Measurements from ENCODE around the gene IFNA13. TPM values are rescaled to one million over a fixed set of nuclear protein-coding genes. Genes with fewer than 3 reads are reported as not detected.

The IFNA13 gene
- total and polyA plus RNA-seq, 2 of the 13 experiments (the other 11 are each of a cell fraction or from before 2014, with no cell fraction given) = not detected

DNA sequence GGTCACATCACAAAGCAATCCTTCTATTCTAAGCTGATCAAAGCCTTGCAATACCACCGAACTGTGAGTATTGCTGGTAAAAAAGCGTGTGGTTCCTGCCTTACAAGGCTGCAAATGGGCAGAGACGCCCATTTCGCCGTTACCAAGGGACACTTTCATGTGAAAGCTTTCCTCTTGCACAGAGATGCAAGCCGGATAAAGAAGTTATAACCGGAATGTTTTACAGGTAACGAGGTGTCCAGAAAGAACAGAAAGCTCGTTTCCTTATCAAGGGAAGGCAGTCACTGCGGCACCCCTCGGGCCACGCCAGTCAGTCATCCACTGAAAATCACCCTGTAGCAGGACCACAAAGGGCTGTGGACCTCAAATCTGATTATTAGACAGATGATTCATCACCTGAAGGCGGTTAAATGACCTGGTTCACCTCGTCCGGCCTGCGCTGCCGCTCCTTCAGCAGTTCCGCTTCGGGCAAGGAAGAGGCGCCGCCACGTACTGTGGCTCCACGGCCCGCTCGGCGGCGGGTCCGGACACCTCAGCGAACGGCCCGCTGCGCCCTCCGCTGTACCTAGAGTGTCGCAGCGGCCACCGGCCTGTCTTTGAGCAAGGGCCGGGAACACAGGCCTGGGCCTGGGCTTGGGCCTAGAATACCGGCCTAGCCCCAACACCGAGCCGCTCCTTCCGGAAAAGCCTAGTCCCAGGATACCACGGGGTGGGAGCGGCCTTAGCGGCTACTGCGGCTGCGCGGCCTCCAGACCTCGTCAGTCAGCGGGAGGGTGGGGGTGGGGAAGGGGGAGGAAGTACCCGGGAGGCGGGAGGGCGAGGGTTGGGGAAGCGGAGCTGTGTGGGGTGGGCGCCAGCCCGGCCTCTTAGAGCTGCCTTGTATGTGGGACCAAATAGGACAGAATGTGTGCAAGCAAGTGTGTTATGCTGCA, 32.9 kb downstream of the IFNA13 start, which contains the start of gene KLHL9 (continued):
- TF ChIP-seq, protein P1, sequence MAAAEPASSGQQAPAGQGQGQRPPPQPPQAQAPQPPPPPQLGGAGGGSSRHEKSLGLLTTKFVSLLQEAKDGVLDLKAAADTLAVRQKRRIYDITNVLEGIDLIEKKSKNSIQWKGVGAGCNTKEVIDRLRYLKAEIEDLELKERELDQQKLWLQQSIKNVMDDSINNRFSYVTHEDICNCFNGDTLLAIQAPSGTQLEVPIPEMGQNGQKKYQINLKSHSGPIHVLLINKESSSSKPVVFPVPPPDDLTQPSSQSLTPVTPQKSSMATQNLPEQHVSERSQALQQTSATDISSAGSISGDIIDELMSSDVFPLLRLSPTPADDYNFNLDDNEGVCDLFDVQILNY (CRISPR knock-in tag; conservative IDR thresholded peaks at IDR 0.05) = 0 out of 2 replicates have a peak, but pooled peaks have one; percentile 35
- no peak for TF ChIP-seq NR2F2 (IDR thresholded peaks at IDR 0.05; ENCODE audit: borderline replicate concordance, low read depth)
- TF ChIP-seq SP5 (CRISPR knock-in tag; IDR thresholded peaks at IDR 0.05; ENCODE audit: borderline replicate concordance, low read depth) = no peak
- TF ChIP-seq ZNF451 (CRISPR knock-in tag; IDR thresholded peaks at IDR 0.05) = peak; percentile 41; the same call in 1 of the 2 replicates
- TF ChIP-seq, protein P2, sequence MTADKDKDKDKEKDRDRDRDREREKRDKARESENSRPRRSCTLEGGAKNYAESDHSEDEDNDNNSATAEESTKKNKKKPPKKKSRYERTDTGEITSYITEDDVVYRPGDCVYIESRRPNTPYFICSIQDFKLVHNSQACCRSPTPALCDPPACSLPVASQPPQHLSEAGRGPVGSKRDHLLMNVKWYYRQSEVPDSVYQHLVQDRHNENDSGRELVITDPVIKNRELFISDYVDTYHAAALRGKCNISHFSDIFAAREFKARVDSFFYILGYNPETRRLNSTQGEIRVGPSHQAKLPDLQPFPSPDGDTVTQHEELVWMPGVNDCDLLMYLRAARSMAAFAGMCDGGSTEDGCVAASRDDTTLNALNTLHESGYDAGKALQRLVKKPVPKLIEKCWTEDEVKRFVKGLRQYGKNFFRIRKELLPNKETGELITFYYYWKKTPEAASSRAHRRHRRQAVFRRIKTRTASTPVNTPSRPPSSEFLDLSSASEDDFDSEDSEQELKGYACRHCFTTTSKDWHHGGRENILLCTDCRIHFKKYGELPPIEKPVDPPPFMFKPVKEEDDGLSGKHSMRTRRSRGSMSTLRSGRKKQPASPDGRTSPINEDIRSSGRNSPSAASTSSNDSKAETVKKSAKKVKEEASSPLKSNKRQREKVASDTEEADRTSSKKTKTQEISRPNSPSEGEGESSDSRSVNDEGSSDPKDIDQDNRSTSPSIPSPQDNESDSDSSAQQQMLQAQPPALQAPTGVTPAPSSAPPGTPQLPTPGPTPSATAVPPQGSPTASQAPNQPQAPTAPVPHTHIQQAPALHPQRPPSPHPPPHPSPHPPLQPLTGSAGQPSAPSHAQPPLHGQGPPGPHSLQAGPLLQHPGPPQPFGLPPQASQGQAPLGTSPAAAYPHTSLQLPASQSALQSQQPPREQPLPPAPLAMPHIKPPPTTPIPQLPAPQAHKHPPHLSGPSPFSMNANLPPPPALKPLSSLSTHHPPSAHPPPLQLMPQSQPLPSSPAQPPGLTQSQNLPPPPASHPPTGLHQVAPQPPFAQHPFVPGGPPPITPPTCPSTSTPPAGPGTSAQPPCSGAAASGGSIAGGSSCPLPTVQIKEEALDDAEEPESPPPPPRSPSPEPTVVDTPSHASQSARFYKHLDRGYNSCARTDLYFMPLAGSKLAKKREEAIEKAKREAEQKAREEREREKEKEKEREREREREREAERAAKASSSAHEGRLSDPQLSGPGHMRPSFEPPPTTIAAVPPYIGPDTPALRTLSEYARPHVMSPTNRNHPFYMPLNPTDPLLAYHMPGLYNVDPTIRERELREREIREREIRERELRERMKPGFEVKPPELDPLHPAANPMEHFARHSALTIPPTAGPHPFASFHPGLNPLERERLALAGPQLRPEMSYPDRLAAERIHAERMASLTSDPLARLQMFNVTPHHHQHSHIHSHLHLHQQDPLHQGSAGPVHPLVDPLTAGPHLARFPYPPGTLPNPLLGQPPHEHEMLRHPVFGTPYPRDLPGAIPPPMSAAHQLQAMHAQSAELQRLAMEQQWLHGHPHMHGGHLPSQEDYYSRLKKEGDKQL (CRISPR knock-in tag; IDR thresholded peaks at IDR 0.05; ENCODE audit: low read depth) = no peak
- no peak for TF ChIP-seq GTF3A (CRISPR knock-in tag; conservative IDR thresholded peaks at IDR 0.05)
- no peak for TF ChIP-seq MIER2 (CRISPR knock-in tag; IDR thresholded peaks at IDR 0.05)
- TF ChIP-seq GATA4 (IDR thresholded peaks at IDR 0.05; ENCODE audit: borderline replicate concordance, low read depth) = no peak
- TF ChIP-seq, protein P3, sequence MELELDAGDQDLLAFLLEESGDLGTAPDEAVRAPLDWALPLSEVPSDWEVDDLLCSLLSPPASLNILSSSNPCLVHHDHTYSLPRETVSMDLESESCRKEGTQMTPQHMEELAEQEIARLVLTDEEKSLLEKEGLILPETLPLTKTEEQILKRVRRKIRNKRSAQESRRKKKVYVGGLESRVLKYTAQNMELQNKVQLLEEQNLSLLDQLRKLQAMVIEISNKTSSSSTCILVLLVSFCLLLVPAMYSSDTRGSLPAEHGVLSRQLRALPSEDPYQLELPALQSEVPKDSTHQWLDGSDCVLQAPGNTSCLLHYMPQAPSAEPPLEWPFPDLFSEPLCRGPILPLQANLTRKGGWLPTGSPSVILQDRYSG (CRISPR knock-in tag; IDR thresholded peaks at IDR 0.05) = 0 out of 2 replicates have a peak, but pooled peaks have one; percentile 82
- TF ChIP-seq, protein P4, sequence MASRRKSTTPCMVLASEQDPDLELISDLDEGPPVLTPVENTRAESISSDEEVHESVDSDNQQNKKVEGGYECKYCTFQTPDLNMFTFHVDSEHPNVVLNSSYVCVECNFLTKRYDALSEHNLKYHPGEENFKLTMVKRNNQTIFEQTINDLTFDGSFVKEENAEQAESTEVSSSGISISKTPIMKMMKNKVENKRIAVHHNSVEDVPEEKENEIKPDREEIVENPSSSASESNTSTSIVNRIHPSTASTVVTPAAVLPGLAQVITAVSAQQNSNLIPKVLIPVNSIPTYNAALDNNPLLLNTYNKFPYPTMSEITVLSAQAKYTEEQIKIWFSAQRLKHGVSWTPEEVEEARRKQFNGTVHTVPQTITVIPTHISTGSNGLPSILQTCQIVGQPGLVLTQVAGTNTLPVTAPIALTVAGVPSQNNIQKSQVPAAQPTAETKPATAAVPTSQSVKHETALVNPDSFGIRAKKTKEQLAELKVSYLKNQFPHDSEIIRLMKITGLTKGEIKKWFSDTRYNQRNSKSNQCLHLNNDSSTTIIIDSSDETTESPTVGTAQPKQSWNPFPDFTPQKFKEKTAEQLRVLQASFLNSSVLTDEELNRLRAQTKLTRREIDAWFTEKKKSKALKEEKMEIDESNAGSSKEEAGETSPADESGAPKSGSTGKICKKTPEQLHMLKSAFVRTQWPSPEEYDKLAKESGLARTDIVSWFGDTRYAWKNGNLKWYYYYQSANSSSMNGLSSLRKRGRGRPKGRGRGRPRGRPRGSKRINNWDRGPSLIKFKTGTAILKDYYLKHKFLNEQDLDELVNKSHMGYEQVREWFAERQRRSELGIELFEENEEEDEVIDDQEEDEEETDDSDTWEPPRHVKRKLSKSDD (CRISPR knock-in tag; IDR thresholded peaks at IDR 0.05; ENCODE audit: low read depth) = no peak
- TF ChIP-seq AKAP8 (CRISPR knock-in tag; IDR thresholded peaks at IDR 0.05) = no peak
- TF ChIP-seq MYC (CRISPR knock-in tag; IDR thresholded peaks at IDR 0.05; ENCODE audit: borderline replicate concordance) = 0 out of 2 replicates have a peak, but pooled peaks have one; percentile 54
- peak; percentile 60; the same call in 1 of the 2 replicates for TF ChIP-seq BORCS8-MEF2B (CRISPR knock-in tag; IDR thresholded peaks at IDR 0.05)
- 0 out of 2 replicates have a peak, but pooled peaks have one; percentile 67 for TF ChIP-seq ZNF773 (CRISPR knock-in tag; IDR thresholded peaks at IDR 0.05; ENCODE audit: borderline replicate concordance)
- no peak for TF ChIP-seq HNF4G (IDR thresholded peaks at IDR 0.05; ENCODE audit: borderline replicate concordance, low read depth, low read length)
- TF ChIP-seq HNF4G (CRISPR knock-in tag; IDR thresholded peaks at IDR 0.05; ENCODE audit: borderline replicate concordance, low read depth) = no peak
- TF ChIP-seq PHF20 (CRISPR knock-in tag; IDR thresholded peaks at IDR 0.05) = peak; percentile 92
- no peak for TF ChIP-seq TCF7 (IDR thresholded peaks at IDR 0.05; ENCODE audit: low read depth)
- 0 out of 2 replicates have a peak, but pooled peaks have one; percentile 21 for TF ChIP-seq ZBTB3 (CRISPR knock-in tag; IDR thresholded peaks at IDR 0.05; ENCODE audit: borderline replicate concordance, low read depth)
